ENCODE data around the gene KIAA1614.

GRCh38 chr1:180923887-180924286, 11.2 kb downstream of the KIAA1614 start:
- no peak for TF ChIP-seq POLR2A (IDR thresholded peaks at IDR 0.05; ENCODE audit: low read depth, low read length)
- TF ChIP-seq POLR2AphosphoS5 (IDR thresholded peaks at IDR 0.05; ENCODE audit: low read depth, low read length): no peak

Data from GM12892 (cell line).